ENCODE data around the gene LMO7.

The LMO7 gene

GRCh38 chr13:75633285-75633684, 2.8 kb upstream of the LMO7 start:
- no peak overlapping the region for H3K4me3 ChIP-seq (ENCODE audit: control insufficient read depth, low read depth, low read length)
- TF ChIP-seq CTCF (conservative IDR thresholded peaks at IDR 0.05; ENCODE audit: control insufficient read depth, insufficient read depth, low read depth, low read length), result no peak
- peak; percentile 93 for DNase-seq (ENCODE audit: low read depth)

- H3K4me3 ChIP-seq (ENCODE audit: control insufficient read depth, low read depth, low read length), result peak overlapping the region; percentile 73
- DNase-seq (ENCODE audit: low read depth), result peak; percentile 34
- no peak for TF ChIP-seq CTCF (conservative IDR thresholded peaks at IDR 0.05; ENCODE audit: control insufficient read depth, insufficient read depth, low read depth, low read length)
Measured at GRCh38 chr13:75635101-75635827, 866 bp upstream of the LMO7 start.

- TF ChIP-seq CTCF (conservative IDR thresholded peaks at IDR 0.05; ENCODE audit: control insufficient read depth, insufficient read depth, low read depth, low read length), result no peak
- H3K4me3 ChIP-seq (ENCODE audit: control insufficient read depth, low read depth, low read length), result peak overlapping the region; percentile 73
- DNase-seq (ENCODE audit: low read depth), result no peak
Measured at GRCh38 chr13:75636436-75637180, 478 bp downstream of the LMO7 start.

- TF ChIP-seq CTCF (conservative IDR thresholded peaks at IDR 0.05; ENCODE audit: control insufficient read depth, insufficient read depth, low read depth, low read length), result no peak
- peak overlapping the region; percentile 73 for H3K4me3 ChIP-seq (ENCODE audit: control insufficient read depth, low read depth, low read length)
- DNase-seq (ENCODE audit: low read depth), result peak; percentile 37
Measured at GRCh38 chr13:75637181-75637750, 1.1 kb downstream of the LMO7 start.

GRCh38 chr13:75639454-75639853, 3.3 kb downstream of the LMO7 start:
- no peak for TF ChIP-seq CTCF (conservative IDR thresholded peaks at IDR 0.05; ENCODE audit: control insufficient read depth, insufficient read depth, low read depth, low read length)
- H3K4me3 ChIP-seq (ENCODE audit: control insufficient read depth, low read depth, low read length), result no peak overlapping the region
- DNase-seq (ENCODE audit: low read depth), result no peak

- H3K4me3 ChIP-seq (ENCODE audit: control insufficient read depth, low read depth, low read length), result no peak overlapping the region
- TF ChIP-seq CTCF (conservative IDR thresholded peaks at IDR 0.05; ENCODE audit: control insufficient read depth, insufficient read depth, low read depth, low read length), result no peak
- no peak for DNase-seq (ENCODE audit: low read depth)
Measured at GRCh38 chr13:75641026-75641425, 4.9 kb downstream of the LMO7 start.
